LHCN-M2 (cell line): ENCODE results near the gene IL1A. TPM values are rescaled to one million over a fixed set of nuclear protein-coding genes. Genes with fewer than 3 reads are reported as not detected.

Experiments used
- DNase-seq: peaks from one replicate; pipeline ENCODE4 v3.0.0-alpha.2; 2012; ENCODE audit warnings: low read depth
- total RNA-seq: library from RNA; depleted of rRNA; stranded (reverse); fragments of >200 nt; gene quantifications from 2 replicates; pipeline ENCODE4 v1.2.3, GENCODE V29; 2014

IL1A gene
- total RNA-seq, 1 experiment from 2014 or later: not detected

- DNase-seq: no peak
These were observed 9.2 kb upstream of the IL1A start for GRCh38 chr2:112793449-112793978.

- DNase-seq: no peak
These were observed 8.1 kb upstream of the IL1A start for GRCh38 chr2:112792419-112792818.

- DNase-seq: no peak
These were observed 7.5 kb upstream of the IL1A start for GRCh38 chr2:112791693-112792230.

GRCh38 chr2:112791019-112791418 is 6.7 kb upstream of the IL1A start:
- DNase-seq: no peak

GRCh38 chr2:112790305-112790704 is 6.0 kb upstream of the IL1A start:
- no peak for DNase-seq

- DNase-seq: no peak
These were observed 4.9 kb upstream of the IL1A start for GRCh38 chr2:112789186-112789585.

- no peak for DNase-seq
These were observed 4.4 kb upstream of the IL1A start for GRCh38 chr2:112788653-112789052.

GRCh38 chr2:112787729-112788393 is 3.6 kb upstream of the IL1A start:
- no peak for DNase-seq

- DNase-seq: no peak
These were observed 3.0 kb upstream of the IL1A start for GRCh38 chr2:112787294-112787693.

GRCh38 chr2:112783187-112783714 is 1.0 kb downstream of the IL1A start:
- DNase-seq: no peak

- DNase-seq: no peak
These were observed 2.0 kb downstream of the IL1A start for GRCh38 chr2:112782234-112782799.

- DNase-seq: no peak
These were observed 4.7 kb downstream of the IL1A start for GRCh38 chr2:112779598-112779997.

- peak; percentile 27 for DNase-seq
These were observed 7.3 kb downstream of the IL1A start for GRCh38 chr2:112777036-112777435.

- no peak for DNase-seq
These were observed 8.2 kb downstream of the IL1A start for GRCh38 chr2:112776113-112776512.

GRCh38 chr2:112774536-112775285 is 9.6 kb downstream of the IL1A start:
- no peak for DNase-seq

GRCh38 chr2:112773556-112773955 is 10.7 kb downstream of the IL1A start:
- no peak for DNase-seq

GRCh38 chr2:112772911-112773475 is 11.3 kb downstream of the IL1A start:
- DNase-seq: no peak

- no peak for DNase-seq
These were observed 12.0 kb downstream of the IL1A start for GRCh38 chr2:112772322-112772721.

- peak; percentile 90 for DNase-seq
These were observed 15.9 kb downstream of the IL1A start for GRCh38 chr2:112768432-112768831.

- DNase-seq: peak; percentile 11
These were observed 16.5 kb downstream of the IL1A start for GRCh38 chr2:112767693-112768330.

- peak; percentile 13 for DNase-seq
These were observed 19.0 kb downstream of the IL1A start for GRCh38 chr2:112765251-112765650.
